ENCODE data around the gene ASS1.

GRCh38 chr9:130430232-130430631 is 14.5 kb upstream of the ASS1 start:
- TF ChIP-seq CTCF (IDR thresholded peaks at IDR 0.05) (no peak), POLR2A (IDR thresholded peaks at IDR 0.05) (no peak)
